Omental fat pad (tissue), 4 donors: Measurements from ENCODE around the gene ZNF384. TPM values are rescaled to one million over a fixed set of nuclear protein-coding genes. Genes with fewer than 3 reads are reported as not detected.

Experiments
- ATAC-seq: fragments of 150-250 bp; one replicate; pipeline ENCODE4 v1.9.1; 2016; ENCODE audit warnings: mild to moderate bottlenecking, moderate library complexity; ENCODE audit not compliant: low FRiP score
- DNase-seq: peaks from one replicate; pipeline ENCODE4 v3.0.0-alpha.2; 2019; ENCODE audit warnings: low spot score
- CTCF ChIP-seq, 3 donors: fragments of 450-650 bp; IDR thresholded peaks; one replicate each; pipeline ENCODE4 v1.5.1; 2016 to 2017; ENCODE audit warnings: antibody characterized with exemption in 3 of 3, mild to moderate bottlenecking in 3 of 3, moderate library complexity in 2 of 3
- total RNA-seq, 4 donors: library from RNA; depleted of rRNA; stranded (reverse); fragments of >200 nt; gene quantifications; one replicate each; pipeline ENCODE4 v1.1.0, GENCODE V29; 2016

Gene ZNF384
- total RNA-seq, 4 donors from 2014 or later, result 28.1 to 36.7 (median 34.6) TPM

DNA sequence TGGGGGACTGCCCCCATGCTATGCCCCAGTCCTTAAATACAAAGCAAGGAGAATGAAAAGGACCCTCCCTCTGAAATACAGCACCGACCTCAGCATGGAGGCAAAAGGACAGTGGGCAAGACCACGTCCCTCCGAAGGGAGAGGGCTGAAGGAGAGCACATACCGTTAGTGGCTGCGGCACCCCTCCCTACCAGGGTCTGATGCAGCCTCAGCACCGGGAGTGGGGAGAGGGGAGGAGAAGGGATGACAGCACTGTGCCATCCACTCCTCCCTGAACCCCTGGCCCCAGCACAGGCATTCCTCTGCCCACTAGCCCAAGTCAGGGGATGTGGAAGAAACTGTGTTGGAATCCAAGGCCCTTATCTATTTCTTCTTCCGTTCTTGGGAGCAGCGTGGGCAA lies 38.3 kb downstream of the ZNF384 start:
- no peak for TF ChIP-seq CTCF (IDR thresholded peaks at IDR 0.05)
- DNase-seq (no peak), ATAC-seq (no peak)

DNA sequence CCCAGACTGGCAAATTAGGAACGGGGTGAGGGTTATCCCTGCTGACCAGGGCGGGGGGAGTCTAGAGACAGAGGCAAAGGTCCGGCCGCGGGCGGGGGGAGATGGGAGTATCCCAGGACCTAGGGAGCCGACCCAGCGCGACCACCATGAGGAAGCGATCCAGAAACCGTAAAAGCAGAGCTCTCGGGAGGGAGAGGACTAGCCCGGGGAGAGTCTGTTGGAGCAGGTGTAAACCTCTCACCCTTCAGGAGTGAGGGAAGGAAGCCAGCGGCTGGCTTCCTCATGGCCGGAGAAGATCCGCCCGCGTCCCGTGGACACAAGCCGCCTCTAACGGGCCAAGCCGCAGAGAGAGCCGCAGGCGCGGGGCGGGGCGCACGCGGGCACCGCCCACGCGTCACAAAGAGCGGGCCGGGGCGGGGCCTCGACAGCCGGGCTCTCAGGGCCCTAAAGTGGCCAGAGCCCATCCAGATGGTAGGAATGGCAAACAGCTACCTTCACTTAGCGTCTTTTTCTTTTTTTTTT lies 42.0 kb downstream of the ZNF384 start, which contains the start of gene ACRBP:
ACRBP (minus strand) TSS at position 350 of the 522 bp plus-strand sequence; CDS start at position 284, 66 bp downstream.
- ATAC-seq, result peak; percentile 88
- no peak for TF ChIP-seq CTCF (IDR thresholded peaks at IDR 0.05)
- DNase-seq, result peak; percentile 46

GRCh38 chr12:6646276-6647082 lies 42.7 kb downstream of the ZNF384 start:
- no peak for TF ChIP-seq CTCF (IDR thresholded peaks at IDR 0.05)
- no peak for DNase-seq
- ATAC-seq, result peak; percentile 24

- no peak for TF ChIP-seq CTCF (IDR thresholded peaks at IDR 0.05)
- ATAC-seq, result no peak
- DNase-seq, result no peak
Measured at GRCh38 chr12:6644903-6645302, 44.3 kb downstream of the ZNF384 start.

GRCh38 chr12:6644257-6644596 lies 44.9 kb downstream of the ZNF384 start:
- no peak for TF ChIP-seq CTCF (IDR thresholded peaks at IDR 0.05)
- ATAC-seq (no peak), DNase-seq (no peak)

GRCh38 chr12:6643569-6644256 lies 45.5 kb downstream of the ZNF384 start:
- no peak for TF ChIP-seq CTCF (IDR thresholded peaks at IDR 0.05)
- ATAC-seq, result no peak
- no peak for DNase-seq
